Neural cell (in vitro differentiated cells): ENCODE results near the gene MRPS18A.

Experiments
- EP300 ChIP-seq: fragments of 450-650 bp; conservative IDR thresholded peaks from 2 replicates; pipeline ENCODE4 v1.6.1; 2014; ENCODE audit warnings: antibody characterized with exemption, mild to moderate bottlenecking, moderate library complexity; ENCODE audit not compliant: poor library complexity, severe bottlenecking
- RAD21 ChIP-seq: fragments of 450-650 bp; conservative IDR thresholded peaks from 2 replicates; pipeline ENCODE4 v1.6.1; 2014; ENCODE audit warnings: antibody characterized with exemption, mild to moderate bottlenecking, moderate library complexity
- TF ChIP-seq, protein P1 (sequence below): fragments of 450-650 bp; IDR thresholded peaks from 2 replicates; pipeline ENCODE4 v1.5.1; 2014; ENCODE audit warnings: antibody characterized with exemption, mild to moderate bottlenecking, moderate library complexity; ENCODE audit not compliant: poor library complexity, severe bottlenecking

DNA sequence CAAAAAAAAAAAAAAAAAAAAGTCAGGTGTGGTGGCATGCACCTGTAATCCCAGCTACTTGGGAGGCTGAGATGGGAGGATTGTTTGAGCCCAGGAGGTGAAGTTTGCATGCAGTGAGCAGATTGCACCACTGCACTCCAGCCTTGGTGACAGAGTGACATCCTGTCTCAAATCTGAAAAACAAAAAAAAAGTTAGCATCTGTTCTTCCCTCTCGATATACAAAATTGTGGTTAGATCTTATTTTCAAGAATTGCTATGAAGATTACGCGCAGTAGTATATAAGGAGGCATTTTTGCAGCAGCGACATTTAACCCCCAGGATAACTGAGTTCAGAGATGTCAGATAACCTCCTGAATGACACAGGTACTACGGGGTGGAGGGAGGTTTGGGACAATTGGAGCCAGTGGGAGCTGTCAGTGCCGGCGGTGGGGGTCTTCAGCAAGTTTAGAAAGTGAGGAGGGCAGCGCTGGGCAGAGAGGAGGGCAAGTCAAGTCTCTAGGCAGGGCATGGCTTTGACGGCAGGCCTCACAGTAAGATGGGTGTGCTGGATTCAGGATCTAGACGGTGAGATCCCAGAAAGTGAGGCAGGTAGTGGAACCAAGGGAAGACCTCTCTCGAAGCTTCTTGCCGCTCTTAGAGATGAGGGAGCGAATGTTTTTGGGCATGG is 26.2 kb upstream of the MRPS18A start:
- TF ChIP-seq EP300 (no peak), RAD21 (no peak)
- TF ChIP-seq, protein P1, sequence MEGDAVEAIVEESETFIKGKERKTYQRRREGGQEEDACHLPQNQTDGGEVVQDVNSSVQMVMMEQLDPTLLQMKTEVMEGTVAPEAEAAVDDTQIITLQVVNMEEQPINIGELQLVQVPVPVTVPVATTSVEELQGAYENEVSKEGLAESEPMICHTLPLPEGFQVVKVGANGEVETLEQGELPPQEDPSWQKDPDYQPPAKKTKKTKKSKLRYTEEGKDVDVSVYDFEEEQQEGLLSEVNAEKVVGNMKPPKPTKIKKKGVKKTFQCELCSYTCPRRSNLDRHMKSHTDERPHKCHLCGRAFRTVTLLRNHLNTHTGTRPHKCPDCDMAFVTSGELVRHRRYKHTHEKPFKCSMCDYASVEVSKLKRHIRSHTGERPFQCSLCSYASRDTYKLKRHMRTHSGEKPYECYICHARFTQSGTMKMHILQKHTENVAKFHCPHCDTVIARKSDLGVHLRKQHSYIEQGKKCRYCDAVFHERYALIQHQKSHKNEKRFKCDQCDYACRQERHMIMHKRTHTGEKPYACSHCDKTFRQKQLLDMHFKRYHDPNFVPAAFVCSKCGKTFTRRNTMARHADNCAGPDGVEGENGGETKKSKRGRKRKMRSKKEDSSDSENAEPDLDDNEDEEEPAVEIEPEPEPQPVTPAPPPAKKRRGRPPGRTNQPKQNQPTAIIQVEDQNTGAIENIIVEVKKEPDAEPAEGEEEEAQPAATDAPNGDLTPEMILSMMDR, result no peak
